GM21576 (cell line): ENCODE measurements around the gene UBE2V1.
"Not testable (repeated sequence)": the region's sequence is repeated elsewhere in the genome, so short reads cannot be mapped to it uniquely, and the experiment has no call there.

Experiments
- ATAC-seq: cut with Tn5 transposase; IDR thresholded peaks from one replicate; pipeline ENCODE4 v1.9.1; 2021; ENCODE audit warnings: mild to moderate bottlenecking, moderate library complexity; ENCODE audit not compliant: unreplicated experiment

UBE2V1 gene

GRCh38 chr20:50097843-50098242, 15.1 kb downstream of the UBE2V1 start:
- ATAC-seq: no peak

- ATAC-seq: no peak
Observed at GRCh38 chr20:50096237-50096636, 16.7 kb downstream of the UBE2V1 start.

- no peak for ATAC-seq
Observed at GRCh38 chr20:50095476-50096078, 17.4 kb downstream of the UBE2V1 start.

- no peak for ATAC-seq
Observed at GRCh38 chr20:50094522-50094921, 18.4 kb downstream of the UBE2V1 start.

- ATAC-seq: no peak
Observed at GRCh38 chr20:50093240-50093639, 19.7 kb downstream of the UBE2V1 start.

- ATAC-seq: no peak
Observed at GRCh38 chr20:50092436-50092835, 20.5 kb downstream of the UBE2V1 start.

- no peak for ATAC-seq
Observed at GRCh38 chr20:50089787-50090177, 23.2 kb downstream of the UBE2V1 start.

- ATAC-seq: no peak
Observed at GRCh38 chr20:50089140-50089786, 23.7 kb downstream of the UBE2V1 start.

GRCh38 chr20:50088022-50088421, 24.9 kb downstream of the UBE2V1 start:
- ATAC-seq: no peak

- no peak for ATAC-seq
Observed at GRCh38 chr20:50085481-50086365, 27.2 kb downstream of the UBE2V1 start.

- no peak for ATAC-seq
Observed at GRCh38 chr20:50085146-50085480, 27.8 kb downstream of the UBE2V1 start.

GRCh38 chr20:50083034-50083433, 29.9 kb downstream of the UBE2V1 start:
- ATAC-seq: no peak

GRCh38 chr20:50082056-50082455, 30.9 kb downstream of the UBE2V1 start:
- ATAC-seq: not testable (repeated sequence)

GRCh38 chr20:50077818-50078601, 34.9 kb downstream of the UBE2V1 start:
- no peak for ATAC-seq

- no peak for ATAC-seq
Observed at GRCh38 chr20:50073500-50073899, 39.5 kb downstream of the UBE2V1 start.

- peak; percentile 65 for ATAC-seq
Observed at GRCh38 chr20:50071039-50071888, 41.7 kb downstream of the UBE2V1 start.

GRCh38 chr20:50070361-50070760, 42.6 kb downstream of the UBE2V1 start:
- ATAC-seq: no peak

- no peak for ATAC-seq
Observed at GRCh38 chr20:50068041-50068651, 44.8 kb downstream of the UBE2V1 start.

GRCh38 chr20:50067461-50067860, 45.5 kb downstream of the UBE2V1 start:
- ATAC-seq: no peak

GRCh38 chr20:50067018-50067417, 45.9 kb downstream of the UBE2V1 start:
- no peak for ATAC-seq
